NCI-H524 (cell line): ENCODE measurements around the gene TFEB.

Source experiments
- DNase-seq, 2 experiments: peaks; one replicate each; lab custom pipeline; 2025; lab: John Stamatoyannopoulos, UW

Gene TFEB

DNA sequence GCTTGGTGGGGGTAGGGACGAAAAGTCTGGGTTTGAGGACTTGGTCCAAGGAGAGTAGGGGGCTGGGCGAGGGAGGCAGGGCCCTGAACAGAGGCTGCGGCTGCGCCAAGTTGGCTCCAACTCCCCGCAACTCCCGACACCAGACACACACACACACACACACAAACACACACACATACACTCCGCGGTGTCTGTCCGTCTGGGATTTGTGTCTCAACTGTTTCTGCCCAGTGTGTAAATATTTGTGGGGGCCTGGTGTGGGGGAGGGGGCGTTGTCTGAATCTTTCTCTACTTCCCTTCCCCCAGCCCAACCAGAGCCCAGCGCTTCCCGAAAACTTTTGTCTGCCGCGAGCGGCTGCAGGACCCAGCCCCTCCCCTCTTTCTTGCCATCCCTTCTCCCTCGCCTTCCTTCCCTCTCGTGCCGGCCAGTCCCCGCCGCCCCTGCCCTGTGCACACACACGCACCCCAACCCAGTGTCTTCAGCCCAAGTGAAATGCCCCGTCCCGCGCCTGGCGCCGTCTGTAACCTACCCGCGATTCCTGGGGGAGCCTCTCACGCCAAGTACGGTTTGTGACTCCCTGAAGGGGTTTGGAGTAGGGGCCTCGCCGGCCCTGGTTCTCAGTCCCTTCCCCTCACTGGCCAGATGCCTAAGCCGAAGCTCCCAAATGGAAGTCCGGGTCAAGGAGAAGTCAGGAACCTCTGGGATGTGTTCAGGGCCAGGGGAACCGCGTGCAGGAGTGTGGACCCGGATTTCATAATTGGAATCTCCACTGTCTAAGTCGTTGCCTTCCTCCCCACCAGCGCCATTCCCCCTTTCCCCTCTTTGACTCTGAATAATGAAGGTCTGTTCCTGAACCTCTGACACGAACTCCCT lies 96.2 kb downstream of the TFEB start:
- DNase-seq = no peak

DNA sequence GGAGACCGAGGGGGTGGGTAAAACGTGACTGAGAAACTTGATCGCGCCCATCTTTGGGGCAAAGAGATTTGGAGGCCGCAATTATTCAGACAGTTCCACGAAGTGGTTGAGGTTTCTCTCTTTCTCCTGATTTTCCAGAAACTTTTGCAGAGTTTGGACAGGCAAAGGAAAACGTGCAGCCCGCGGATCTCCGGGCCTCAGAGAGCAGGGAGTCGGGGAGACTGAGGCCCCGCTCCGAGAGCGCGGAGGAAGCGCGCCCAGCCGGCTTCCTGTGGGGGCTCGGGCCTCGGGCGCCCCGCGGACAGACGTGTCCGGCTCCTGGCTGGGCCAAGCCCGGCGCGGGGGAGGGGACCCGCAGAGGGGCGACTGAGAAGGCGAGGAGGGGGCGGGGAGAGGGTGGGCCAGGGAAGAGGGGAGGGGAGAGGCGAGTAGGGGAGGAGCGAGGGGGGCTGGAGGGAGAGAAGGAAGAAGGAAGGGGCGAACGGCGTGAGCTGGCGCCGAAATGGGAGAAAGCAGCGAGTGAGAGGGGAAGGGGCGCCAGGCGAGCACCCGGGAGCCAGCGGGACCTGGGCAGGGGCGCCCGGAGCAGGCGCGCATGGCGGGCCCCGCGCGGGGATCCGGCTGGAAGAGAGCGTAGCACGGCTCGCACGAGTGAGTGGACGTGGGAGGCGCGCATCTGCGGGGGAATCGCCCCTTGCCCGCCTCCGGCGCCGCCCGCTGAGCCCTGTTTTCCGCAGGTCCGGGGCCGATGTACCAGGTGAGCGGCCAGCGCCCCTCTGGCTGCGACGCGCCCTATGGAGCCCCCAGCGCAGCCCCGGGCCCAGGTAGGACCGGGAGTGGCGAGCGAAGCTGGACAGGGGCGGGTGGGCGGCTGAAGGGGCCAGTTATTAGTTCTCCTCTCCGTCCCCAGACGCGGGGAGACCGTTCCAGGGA lies 97.1 kb downstream of the TFEB start, which contains the start of gene MDFI:
TSS of gene MDFI (plus strand) at position 467 of the 933 bp plus-strand sequence. CDS start at position 749, 282 bp downstream.
- DNase-seq = no peak

DNA sequence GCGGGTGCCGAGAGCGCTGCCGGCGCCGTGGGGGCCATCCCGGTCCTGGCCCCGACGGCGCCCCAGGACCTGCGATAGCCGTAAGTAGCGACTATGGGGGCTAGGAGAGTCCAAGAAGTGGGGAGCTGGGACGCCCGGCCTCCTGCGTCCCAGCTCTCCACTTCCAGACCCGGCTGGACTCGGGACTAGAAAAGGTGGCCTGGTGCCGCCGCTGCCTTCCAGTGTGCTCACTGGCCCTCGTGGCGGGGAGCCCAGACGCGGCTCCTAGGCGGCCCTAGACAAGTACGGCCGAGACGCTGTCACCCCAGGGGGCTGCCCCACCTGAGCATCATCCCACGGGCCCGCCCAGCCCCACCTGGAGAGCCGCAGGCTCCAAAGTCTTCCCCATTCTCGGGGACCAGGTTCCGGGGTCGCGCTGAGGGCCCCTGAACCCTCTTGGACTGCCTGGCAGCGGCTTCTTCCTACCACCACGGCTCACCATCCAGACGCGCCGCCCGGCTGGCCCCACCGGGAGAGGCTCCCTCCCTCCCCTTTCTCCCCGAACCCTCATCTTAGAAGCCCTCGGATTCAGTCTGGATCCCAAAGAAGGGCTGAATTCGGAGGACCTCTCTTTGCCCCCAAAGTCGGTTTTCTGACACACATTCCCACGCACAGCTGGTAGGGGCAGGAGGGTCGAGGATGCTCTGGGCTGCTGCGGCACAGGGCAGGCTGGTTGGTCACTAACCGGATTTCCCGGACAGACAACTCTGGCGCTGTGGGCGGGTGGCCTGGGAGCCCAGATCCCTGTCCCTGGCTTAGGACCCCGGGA lies 98.0 kb downstream of the TFEB start:
- no peak for DNase-seq

DNA sequence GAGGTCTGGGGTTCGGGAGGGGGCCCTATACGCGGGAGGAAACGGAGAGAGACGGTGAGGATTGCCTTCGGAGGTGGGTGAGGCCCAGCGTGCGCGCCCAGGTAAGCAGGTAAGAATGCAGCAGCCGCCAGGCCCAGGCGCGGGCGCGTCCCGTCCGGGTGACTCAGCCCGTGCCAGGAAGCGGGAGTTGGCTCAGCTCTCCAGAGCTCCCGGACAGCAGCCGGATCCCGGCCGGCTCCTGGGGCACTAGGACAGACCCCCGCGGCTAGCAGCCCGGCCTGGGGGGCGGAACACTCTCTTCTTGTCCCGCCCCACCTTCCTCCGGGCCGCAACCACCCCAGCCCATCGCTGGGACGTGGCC lies 98.6 kb downstream of the TFEB start:
- DNase-seq = no peak

DNA sequence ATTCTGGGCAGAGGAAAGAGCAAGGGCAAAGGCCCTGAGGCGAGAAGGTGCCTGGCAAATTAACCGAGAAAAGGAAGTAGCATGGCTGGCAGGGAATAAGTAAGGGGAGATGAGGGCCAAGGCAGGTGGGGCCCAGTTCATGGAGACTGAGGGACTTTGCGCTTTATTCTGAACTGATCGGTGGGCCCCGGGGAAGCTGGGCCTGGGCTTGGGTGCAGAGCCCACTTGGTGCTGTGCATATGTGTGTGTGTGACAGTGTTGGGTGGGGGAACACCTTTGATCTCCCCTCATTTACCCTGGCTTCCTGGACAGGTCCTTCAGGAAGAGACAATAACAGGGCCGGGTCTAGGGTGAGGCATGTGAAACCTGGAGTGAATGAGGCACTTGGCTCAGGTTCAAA lies 100.0 kb downstream of the TFEB start:
- no peak for DNase-seq

DNA sequence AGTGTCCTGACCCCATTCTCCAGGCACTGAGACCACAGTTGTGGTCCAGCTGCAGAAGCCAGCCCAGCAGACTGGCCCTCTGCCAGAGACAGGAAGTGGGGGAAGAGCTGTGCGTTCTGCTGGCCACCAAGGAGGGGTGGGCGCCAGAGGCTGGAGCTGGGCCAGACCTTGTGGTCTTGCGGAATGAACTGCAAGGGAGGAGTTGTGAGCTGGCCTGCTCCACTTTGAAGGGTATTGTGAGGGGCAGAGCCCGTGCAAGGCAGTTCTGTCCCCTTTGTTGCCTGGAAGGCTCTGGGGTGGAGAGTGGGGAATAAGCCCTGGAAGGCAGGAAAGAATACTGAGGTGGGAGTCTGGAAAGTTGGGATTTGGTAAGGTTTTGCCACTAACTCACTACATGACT lies 100.8 kb downstream of the TFEB start:
- no peak for DNase-seq
